ENCODE data around the gene TXNDC5. TPM values are rescaled to one million over a fixed set of nuclear protein-coding genes. Genes with fewer than 3 reads are reported as not detected.

Gene TXNDC5
- total and polyA plus RNA-seq, 2 of the 13 experiments (the other 11 are each of a cell fraction or from before 2014, with no cell fraction given) = 287 to 578 TPM

DNA sequence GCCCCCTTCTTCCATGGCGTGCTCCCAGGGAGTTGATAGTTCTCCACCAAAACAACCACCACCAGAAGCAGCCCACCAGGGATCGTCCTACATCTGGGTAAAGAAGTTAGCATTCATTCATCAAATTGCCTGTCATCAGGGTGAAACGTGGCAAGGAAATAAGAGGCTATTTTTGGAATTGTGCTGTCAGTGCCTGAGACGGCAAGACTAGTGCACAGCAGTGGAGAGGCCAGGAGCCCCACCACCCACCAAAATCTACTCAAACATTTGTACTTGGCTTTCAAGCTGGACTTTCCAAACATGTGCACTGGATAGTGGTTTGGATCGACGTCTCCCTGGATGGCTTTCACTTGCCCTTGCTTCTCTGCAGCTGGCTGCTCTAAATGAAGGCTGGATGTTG is 44.8 kb downstream of the TXNDC5 start:
- FAIRE-seq (no peak), DNase-seq (ENCODE audit: low spot score) (no peak), ATAC-seq (no peak)
- H3K36me3 ChIP-seq (replicated peaks in 1 of 2; ENCODE audit: control insufficient read depth in 1 of 2, insufficient read depth in 2 of 2, low read length in 2 of 2) = no peaks in the 10 kb centered on the region
- H3K9me3 ChIP-seq (ENCODE audit: low read length) = no peaks in the 10 kb centered on the region
- ChIA-PET POLR2A (no interaction called here), CTCF (ENCODE audit: low intra/inter-chr PET ratio, low total read pairs) (no interaction called here)
- no peak overlapping the region for H3K9ac ChIP-seq (ENCODE audit: insufficient read depth, low read depth, low read length)
- no peak overlapping the region for H3K27ac ChIP-seq (ENCODE audit: extremely low read length, insufficient read depth, low read length)
- H3K27me3 ChIP-seq (ENCODE audit: control insufficient read depth in 1 of 2, insufficient read depth in 2 of 2, low read length in 2 of 2) = peaks cover 3 to 28% of the 10 kb centered on the region in 2 experiments; a peak in 3 of 5 replicates
- H2AFZ ChIP-seq (ENCODE audit: low read length) = no peak overlapping the region
- no TSS peak for BruUV-seq (replicated peaks)
- H3K4me1 ChIP-seq (ENCODE audit: insufficient read depth, low read length) = no peaks in the 10 kb centered on the region
- in situ Hi-C loops (cut with HindIII; ENCODE audit: extremely low pct_ligation_motif_present, low pct_unique_long_range_greater_than_20kb) (no loop called here), intact Hi-C loops (cut with micrococcal nuclease; ENCODE audit: unreplicated experiment) (no loop called here)
- H3K79me2 ChIP-seq (ENCODE audit: insufficient read depth, low read length) = no peaks in the 10 kb centered on the region
- H3K4me3 ChIP-seq (replicated peaks in 1 of 3; ENCODE audit: insufficient read depth in 1 of 3, low read depth in 2 of 3, low read length in 3 of 3) = no peak overlapping the region
- no peaks in the 10 kb centered on the region for H4K20me1 ChIP-seq (ENCODE audit: insufficient read depth, low read length)
- WGBS (ENCODE audit: low lambda C conversion rate) = 35% methylated on average over 6 of the region's 6 CpGs
- no peak overlapping the region for H3K4me2 ChIP-seq (ENCODE audit: low read depth, low read length)
- TF ChIP-seq, protein P1, sequence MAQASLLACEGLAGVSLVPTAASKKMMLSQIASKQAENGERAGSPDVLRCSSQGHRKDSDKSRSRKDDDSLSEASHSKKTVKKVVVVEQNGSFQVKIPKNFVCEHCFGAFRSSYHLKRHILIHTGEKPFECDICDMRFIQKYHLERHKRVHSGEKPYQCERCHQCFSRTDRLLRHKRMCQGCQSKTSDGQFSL (CRISPR knock-in tag; IDR thresholded peaks at IDR 0.05) = no peak
- TF ChIP-seq FOXA3 (CRISPR knock-in tag; IDR thresholded peaks at IDR 0.05) (no peak), TOE1 (CRISPR knock-in tag; IDR thresholded peaks at IDR 0.05) (no peak), FOXP1 (IDR thresholded peaks at IDR 0.05) (no peak), FOXP1 (CRISPR knock-in tag; IDR thresholded peaks at IDR 0.05) (no peak), ZC3H4 (CRISPR knock-in tag; IDR thresholded peaks at IDR 0.05; ENCODE audit: borderline replicate concordance) (no peak), ZNF766 (CRISPR knock-in tag; IDR thresholded peaks at IDR 0.05; ENCODE audit: borderline replicate concordance) (no peak), HHEX (CRISPR knock-in tag; IDR thresholded peaks at IDR 0.05) (no peak), CBX5 (CRISPR knock-in tag; IDR thresholded peaks at IDR 0.05; ENCODE audit: borderline replicate concordance) (no peak)
- TF ChIP-seq, protein P2, sequence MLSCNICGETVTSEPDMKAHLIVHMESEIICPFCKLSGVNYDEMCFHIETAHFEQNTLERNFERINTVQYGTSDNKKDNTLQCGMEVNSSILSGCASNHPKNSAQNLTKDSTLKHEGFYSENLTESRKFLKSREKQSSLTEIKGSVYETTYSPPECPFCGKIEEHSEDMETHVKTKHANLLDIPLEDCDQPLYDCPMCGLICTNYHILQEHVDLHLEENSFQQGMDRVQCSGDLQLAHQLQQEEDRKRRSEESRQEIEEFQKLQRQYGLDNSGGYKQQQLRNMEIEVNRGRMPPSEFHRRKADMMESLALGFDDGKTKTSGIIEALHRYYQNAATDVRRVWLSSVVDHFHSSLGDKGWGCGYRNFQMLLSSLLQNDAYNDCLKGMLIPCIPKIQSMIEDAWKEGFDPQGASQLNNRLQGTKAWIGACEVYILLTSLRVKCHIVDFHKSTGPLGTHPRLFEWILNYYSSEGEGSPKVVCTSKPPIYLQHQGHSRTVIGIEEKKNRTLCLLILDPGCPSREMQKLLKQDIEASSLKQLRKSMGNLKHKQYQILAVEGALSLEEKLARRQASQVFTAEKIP (CRISPR knock-in tag; IDR thresholded peaks at IDR 0.05; ENCODE audit: borderline replicate concordance) = no peak
- TF ChIP-seq, protein P3, sequence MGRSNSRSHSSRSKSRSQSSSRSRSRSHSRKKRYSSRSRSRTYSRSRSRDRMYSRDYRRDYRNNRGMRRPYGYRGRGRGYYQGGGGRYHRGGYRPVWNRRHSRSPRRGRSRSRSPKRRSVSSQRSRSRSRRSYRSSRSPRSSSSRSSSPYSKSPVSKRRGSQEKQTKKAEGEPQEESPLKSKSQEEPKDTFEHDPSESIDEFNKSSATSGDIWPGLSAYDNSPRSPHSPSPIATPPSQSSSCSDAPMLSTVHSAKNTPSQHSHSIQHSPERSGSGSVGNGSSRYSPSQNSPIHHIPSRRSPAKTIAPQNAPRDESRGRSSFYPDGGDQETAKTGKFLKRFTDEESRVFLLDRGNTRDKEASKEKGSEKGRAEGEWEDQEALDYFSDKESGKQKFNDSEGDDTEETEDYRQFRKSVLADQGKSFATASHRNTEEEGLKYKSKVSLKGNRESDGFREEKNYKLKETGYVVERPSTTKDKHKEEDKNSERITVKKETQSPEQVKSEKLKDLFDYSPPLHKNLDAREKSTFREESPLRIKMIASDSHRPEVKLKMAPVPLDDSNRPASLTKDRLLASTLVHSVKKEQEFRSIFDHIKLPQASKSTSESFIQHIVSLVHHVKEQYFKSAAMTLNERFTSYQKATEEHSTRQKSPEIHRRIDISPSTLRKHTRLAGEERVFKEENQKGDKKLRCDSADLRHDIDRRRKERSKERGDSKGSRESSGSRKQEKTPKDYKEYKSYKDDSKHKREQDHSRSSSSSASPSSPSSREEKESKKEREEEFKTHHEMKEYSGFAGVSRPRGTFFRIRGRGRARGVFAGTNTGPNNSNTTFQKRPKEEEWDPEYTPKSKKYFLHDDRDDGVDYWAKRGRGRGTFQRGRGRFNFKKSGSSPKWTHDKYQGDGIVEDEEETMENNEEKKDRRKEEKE (IDR thresholded peaks at IDR 0.05) = no peak
- TF ChIP-seq, protein P4, sequence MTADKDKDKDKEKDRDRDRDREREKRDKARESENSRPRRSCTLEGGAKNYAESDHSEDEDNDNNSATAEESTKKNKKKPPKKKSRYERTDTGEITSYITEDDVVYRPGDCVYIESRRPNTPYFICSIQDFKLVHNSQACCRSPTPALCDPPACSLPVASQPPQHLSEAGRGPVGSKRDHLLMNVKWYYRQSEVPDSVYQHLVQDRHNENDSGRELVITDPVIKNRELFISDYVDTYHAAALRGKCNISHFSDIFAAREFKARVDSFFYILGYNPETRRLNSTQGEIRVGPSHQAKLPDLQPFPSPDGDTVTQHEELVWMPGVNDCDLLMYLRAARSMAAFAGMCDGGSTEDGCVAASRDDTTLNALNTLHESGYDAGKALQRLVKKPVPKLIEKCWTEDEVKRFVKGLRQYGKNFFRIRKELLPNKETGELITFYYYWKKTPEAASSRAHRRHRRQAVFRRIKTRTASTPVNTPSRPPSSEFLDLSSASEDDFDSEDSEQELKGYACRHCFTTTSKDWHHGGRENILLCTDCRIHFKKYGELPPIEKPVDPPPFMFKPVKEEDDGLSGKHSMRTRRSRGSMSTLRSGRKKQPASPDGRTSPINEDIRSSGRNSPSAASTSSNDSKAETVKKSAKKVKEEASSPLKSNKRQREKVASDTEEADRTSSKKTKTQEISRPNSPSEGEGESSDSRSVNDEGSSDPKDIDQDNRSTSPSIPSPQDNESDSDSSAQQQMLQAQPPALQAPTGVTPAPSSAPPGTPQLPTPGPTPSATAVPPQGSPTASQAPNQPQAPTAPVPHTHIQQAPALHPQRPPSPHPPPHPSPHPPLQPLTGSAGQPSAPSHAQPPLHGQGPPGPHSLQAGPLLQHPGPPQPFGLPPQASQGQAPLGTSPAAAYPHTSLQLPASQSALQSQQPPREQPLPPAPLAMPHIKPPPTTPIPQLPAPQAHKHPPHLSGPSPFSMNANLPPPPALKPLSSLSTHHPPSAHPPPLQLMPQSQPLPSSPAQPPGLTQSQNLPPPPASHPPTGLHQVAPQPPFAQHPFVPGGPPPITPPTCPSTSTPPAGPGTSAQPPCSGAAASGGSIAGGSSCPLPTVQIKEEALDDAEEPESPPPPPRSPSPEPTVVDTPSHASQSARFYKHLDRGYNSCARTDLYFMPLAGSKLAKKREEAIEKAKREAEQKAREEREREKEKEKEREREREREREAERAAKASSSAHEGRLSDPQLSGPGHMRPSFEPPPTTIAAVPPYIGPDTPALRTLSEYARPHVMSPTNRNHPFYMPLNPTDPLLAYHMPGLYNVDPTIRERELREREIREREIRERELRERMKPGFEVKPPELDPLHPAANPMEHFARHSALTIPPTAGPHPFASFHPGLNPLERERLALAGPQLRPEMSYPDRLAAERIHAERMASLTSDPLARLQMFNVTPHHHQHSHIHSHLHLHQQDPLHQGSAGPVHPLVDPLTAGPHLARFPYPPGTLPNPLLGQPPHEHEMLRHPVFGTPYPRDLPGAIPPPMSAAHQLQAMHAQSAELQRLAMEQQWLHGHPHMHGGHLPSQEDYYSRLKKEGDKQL (CRISPR knock-in tag; IDR thresholded peaks at IDR 0.05; ENCODE audit: low read depth) = no peak
- TF ChIP-seq, protein P5, sequence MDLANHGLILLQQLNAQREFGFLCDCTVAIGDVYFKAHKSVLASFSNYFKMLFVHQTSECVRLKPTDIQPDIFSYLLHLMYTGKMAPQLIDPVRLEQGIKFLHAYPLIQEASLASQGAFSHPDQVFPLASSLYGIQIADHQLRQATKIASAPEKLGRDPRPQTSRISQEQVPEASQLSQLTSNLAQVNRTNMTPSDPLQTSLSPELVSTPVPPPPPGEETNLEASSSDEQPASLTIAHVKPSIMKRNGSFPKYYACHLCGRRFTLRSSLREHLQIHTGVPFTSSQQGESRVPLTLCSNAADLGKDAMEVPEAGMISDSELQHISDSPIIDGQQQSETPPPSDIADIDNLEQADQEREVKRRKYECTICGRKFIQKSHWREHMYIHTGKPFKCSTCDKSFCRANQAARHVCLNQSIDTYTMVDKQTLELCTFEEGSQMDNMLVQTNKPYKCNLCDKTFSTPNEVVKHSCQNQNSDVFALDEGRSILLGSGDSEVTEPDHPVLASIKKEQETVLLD (CRISPR knock-in tag; IDR thresholded peaks at IDR 0.05; ENCODE audit: low read depth) = no peak

Measured in HepG2 (cell line).